Neural progenitor cell (in vitro differentiated cells): Measurements from ENCODE around the gene KRTAP17-1. TPM values are rescaled to one million over a fixed set of nuclear protein-coding genes. Genes with fewer than 3 reads are reported as not detected.
"Not testable (repeated sequence)": the region's sequence is repeated elsewhere in the genome, so short reads cannot be mapped to it uniquely, and the experiment has no call there.

ENCODE experiments used
- DNase-seq: peaks from one replicate; pipeline ENCODE4 v3.0.0-alpha.2; 2016; ENCODE audit warnings: low spot score
- H2AFZ ChIP-seq: fragments of 200-600 bp; sonication (generic); replicated peaks from 2 replicates; pipeline ENCODE4 v1.6.1; 2016; ENCODE audit warnings: antibody characterized with exemption
- H3F3A ChIP-seq: fragments of 200-600 bp; sonication (generic); 2 replicates; pipeline ENCODE4 v1.6.1; 2016; ENCODE audit warnings: antibody characterized with exemption, low read depth
- H3K27ac ChIP-seq: fragments of 200-600 bp; sonication (generic); 2 replicates; pipeline ENCODE4 v1.5.1; 2016; ENCODE audit warnings: mild to moderate bottlenecking
- H3K27me3 ChIP-seq: fragments of 200-600 bp; sonication (generic); 2 replicates; pipeline ENCODE4 v1.6.1; 2016; ENCODE audit warnings: mild to moderate bottlenecking, moderate library complexity
- H3K36me3 ChIP-seq: fragments of 200-600 bp; sonication (generic); 2 replicates; pipeline ENCODE4 v1.5.1; 2016
- H3K4me1 ChIP-seq: fragments of 200-600 bp; sonication (generic); 2 replicates; pipeline ENCODE4 v1.6.1; 2016; ENCODE audit warnings: mixed run types
- H3K4me2 ChIP-seq: fragments of 200-600 bp; sonication (generic); 2 replicates; pipeline ENCODE4 v1.6.1; 2016
- H3K4me3 ChIP-seq: fragments of 200-600 bp; sonication (generic); 2 replicates; pipeline ENCODE4 v1.5.1; 2016
- H3K79me2 ChIP-seq: fragments of 200-600 bp; sonication (generic); 2 replicates; pipeline ENCODE4 v1.6.1; 2016; ENCODE audit warnings: low read depth
- H3K9ac ChIP-seq: fragments of 200-600 bp; sonication (generic); 2 replicates; pipeline ENCODE4 v1.6.1; 2016
- H3K9me3 ChIP-seq: fragments of 200-600 bp; sonication (generic); 2 replicates; pipeline ENCODE4 v1.5.1; 2016; ENCODE audit warnings: low read depth
- H4K20me1 ChIP-seq: fragments of 200-600 bp; sonication (generic); 2 replicates; pipeline ENCODE4 v1.6.1; 2016; ENCODE audit warnings: low read depth
- H3K27ac Mint-ChIP-seq: 3 replicates; pipeline ENCODE4 v1.8.0; 2021; ENCODE audit warnings: mixed read lengths
- H3K27me3 Mint-ChIP-seq: 2 replicates; pipeline ENCODE4 v1.8.0; 2022; ENCODE audit warnings: low read depth, mild to moderate bottlenecking, inconsistent platforms, moderate library complexity, mixed read lengths; ENCODE audit not compliant: insufficient read depth
- H3K36me3 Mint-ChIP-seq: 3 replicates; pipeline ENCODE4 v1.8.0; 2021; ENCODE audit warnings: mixed read lengths
- H3K4me1 Mint-ChIP-seq: 3 replicates; pipeline ENCODE4 v1.8.0; 2021; ENCODE audit warnings: mixed read lengths
- H3K4me3 Mint-ChIP-seq: 3 replicates; pipeline ENCODE4 v1.8.0; 2021; ENCODE audit warnings: mild to moderate bottlenecking, moderate library complexity, mixed read lengths
- H3K9me3 Mint-ChIP-seq: 3 replicates; pipeline ENCODE4 v1.8.0; 2020; ENCODE audit warnings: mixed read lengths
- EZH2 ChIP-seq: fragments of 200-600 bp; sonication (generic); IDR thresholded peaks from 2 replicates; pipeline ENCODE4 v1.6.1; 2017; ENCODE audit warnings: antibody characterized with exemption, mild to moderate bottlenecking, moderate library complexity
- EZH2phosphoT487 ChIP-seq: fragments of 200-600 bp; sonication (generic); IDR thresholded peaks from 2 replicates; pipeline ENCODE4 v1.6.1; 2017; ENCODE audit warnings: antibody characterized with exemption
- total RNA-seq: library from RNA; depleted of rRNA; stranded (reverse); fragments of >200 nt; gene quantifications from 2 replicates; pipeline ENCODE4 v1.2.3, GENCODE V29; 2015; ENCODE audit warnings: low replicate concordance
- TF ChIP-seq, protein P1 (sequence below): fragments of 200-600 bp; sonication (generic); IDR thresholded peaks from 2 replicates; pipeline ENCODE4 v1.5.1; 2017; ENCODE audit warnings: antibody characterized with exemption, mild to moderate bottlenecking

The KRTAP17-1 gene
- total RNA-seq, 1 donor from 2014 or later, result not detected

DNA sequence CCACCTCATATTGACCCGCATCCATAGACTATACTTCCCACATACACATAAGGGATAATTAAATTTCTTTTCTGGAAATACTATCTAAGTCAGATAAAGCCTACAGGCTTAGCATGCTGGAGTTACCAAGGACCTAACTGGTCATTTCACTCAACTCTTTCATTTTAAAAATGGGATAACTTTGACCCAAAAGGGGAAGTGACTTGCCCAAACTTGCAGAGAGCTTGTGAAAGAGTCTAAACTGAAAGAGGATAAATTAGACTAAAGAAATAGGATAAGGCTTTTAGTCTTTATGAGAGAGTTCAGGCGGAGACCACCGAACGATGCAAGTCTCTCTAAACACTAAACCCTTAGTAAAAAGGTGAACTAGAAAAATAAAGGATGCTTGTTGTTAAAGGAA, 39.0 kb upstream of the KRTAP17-1 start:
- no peaks in the 10 kb centered on the region for H3K4me1 Mint-ChIP-seq
- H3K9me3 Mint-ChIP-seq, result peaks cover 2% of the 10 kb centered on the region
- Histone ChIP-seq H3K27me3 (no peaks in the 10 kb centered on the region), H2AFZ (no peak overlapping the region), H3K9ac (no peak overlapping the region), H3K4me1 (no peaks in the 10 kb centered on the region), H4K20me1 (no peaks in the 10 kb centered on the region), H3K27ac (no peak overlapping the region), H3K36me3 (no peaks in the 10 kb centered on the region), H3K9me3 (peaks cover 3% of the 10 kb centered on the region), H3F3A (no peaks in the 10 kb centered on the region), H3K4me3 (no peak overlapping the region), H3K4me2 (no peak overlapping the region), H3K79me2 (no peaks in the 10 kb centered on the region)
- H3K27me3 Mint-ChIP-seq, result peaks cover 5% of the 10 kb centered on the region
- no peak for TF ChIP-seq EZH2
- TF ChIP-seq EZH2phosphoT487, result no peak
- TF ChIP-seq, protein P1, sequence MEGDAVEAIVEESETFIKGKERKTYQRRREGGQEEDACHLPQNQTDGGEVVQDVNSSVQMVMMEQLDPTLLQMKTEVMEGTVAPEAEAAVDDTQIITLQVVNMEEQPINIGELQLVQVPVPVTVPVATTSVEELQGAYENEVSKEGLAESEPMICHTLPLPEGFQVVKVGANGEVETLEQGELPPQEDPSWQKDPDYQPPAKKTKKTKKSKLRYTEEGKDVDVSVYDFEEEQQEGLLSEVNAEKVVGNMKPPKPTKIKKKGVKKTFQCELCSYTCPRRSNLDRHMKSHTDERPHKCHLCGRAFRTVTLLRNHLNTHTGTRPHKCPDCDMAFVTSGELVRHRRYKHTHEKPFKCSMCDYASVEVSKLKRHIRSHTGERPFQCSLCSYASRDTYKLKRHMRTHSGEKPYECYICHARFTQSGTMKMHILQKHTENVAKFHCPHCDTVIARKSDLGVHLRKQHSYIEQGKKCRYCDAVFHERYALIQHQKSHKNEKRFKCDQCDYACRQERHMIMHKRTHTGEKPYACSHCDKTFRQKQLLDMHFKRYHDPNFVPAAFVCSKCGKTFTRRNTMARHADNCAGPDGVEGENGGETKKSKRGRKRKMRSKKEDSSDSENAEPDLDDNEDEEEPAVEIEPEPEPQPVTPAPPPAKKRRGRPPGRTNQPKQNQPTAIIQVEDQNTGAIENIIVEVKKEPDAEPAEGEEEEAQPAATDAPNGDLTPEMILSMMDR, result no peak
- no peak for DNase-seq
- no peaks in the 10 kb centered on the region for H3K36me3 Mint-ChIP-seq
- no peak overlapping the region for H3K4me3 Mint-ChIP-seq
- no peak overlapping the region for H3K27ac Mint-ChIP-seq

DNA sequence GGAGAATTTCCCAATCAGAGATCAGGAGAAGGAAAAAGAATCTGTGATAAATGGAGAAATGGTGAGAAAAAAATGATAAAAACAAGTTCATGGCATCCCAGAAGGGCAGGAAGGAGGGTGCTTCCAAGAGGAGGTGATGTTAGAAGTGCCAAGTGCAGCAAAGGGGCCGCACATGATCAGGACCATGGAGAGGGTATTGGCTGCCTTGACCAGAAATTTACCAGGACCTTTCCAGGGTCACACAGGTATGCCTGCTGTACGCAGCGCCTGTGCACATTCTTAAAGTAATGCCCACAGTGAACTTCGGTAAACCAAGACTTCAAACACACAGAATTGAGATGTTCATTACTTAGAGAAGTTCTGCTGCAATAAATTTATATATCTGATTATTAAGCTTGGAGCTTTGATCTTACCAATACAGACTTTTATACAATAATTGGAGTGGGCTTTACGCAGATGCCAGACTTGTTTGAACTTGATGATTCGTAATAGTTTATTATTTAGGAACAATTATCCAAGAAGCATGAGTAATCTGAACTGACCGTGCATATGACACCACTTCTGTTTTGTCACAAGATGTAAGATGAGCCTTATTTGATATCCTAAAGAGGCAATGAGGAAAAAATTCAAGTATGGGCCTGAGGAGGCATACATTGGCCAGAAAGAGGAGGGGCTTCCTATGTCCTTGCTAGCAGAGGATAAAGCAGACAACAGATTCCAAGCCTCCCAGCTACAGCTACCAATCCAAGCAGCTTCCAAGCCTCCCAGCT, 37.3 kb upstream of the KRTAP17-1 start:
- Histone ChIP-seq H3K27ac (no peak overlapping the region), H3K36me3 (no peaks in the 10 kb centered on the region), H3K9ac (no peak overlapping the region), H3K27me3 (no peaks in the 10 kb centered on the region), H3K4me2 (no peak overlapping the region), H4K20me1 (no peaks in the 10 kb centered on the region), H3K4me3 (no peak overlapping the region), H3F3A (no peaks in the 10 kb centered on the region), H2AFZ (no peak overlapping the region), H3K9me3 (peaks cover 3% of the 10 kb centered on the region), H3K79me2 (no peaks in the 10 kb centered on the region), H3K4me1 (no peaks in the 10 kb centered on the region)
- Mint-ChIP-seq H3K27ac (no peak overlapping the region), H3K36me3 (no peaks in the 10 kb centered on the region), H3K9me3 (peaks cover 2% of the 10 kb centered on the region), H3K4me3 (no peak overlapping the region), H3K4me1 (no peaks in the 10 kb centered on the region), H3K27me3 (peaks cover 5% of the 10 kb centered on the region)
- TF ChIP-seq EZH2phosphoT487 (no peak), EZH2 (no peak)
- TF ChIP-seq, protein P1, result no peak
- no peak for DNase-seq

DNA sequence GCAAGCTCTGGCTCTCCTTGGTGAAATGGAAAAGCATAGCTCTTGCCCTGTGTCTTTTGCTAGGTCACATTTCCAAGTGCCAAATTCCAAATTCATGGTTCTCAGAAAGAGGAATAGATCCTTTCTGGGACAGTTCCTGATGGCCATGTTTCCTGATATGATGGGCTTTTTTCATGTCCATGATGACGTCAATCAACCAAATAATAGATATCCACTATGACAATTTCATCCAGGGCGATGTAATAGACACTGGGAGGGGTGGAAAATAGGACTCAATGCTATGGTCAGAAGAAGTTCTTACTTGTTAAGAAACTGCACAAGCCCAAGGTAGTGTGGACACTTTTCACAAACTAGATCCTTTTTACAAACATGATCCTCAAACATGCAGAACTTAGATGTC, 35.7 kb upstream of the KRTAP17-1 start:
- peaks cover 2% of the 10 kb centered on the region for H3K9me3 ChIP-seq
- Mint-ChIP-seq H3K36me3 (no peaks in the 10 kb centered on the region), H3K27ac (no peak overlapping the region), H3K4me3 (no peak overlapping the region), H3K4me1 (no peaks in the 10 kb centered on the region), H3K9me3 (no peaks in the 10 kb centered on the region), H3K27me3 (peaks cover 5% of the 10 kb centered on the region)
- DNase-seq, result no peak
- no peaks in the 10 kb centered on the region for H3K4me1 ChIP-seq
- TF ChIP-seq EZH2phosphoT487, result no peak
- TF ChIP-seq EZH2, result no peak
- TF ChIP-seq, protein P1, result no peak
- no peak overlapping the region for H3K27ac ChIP-seq
- no peaks in the 10 kb centered on the region for H3K27me3 ChIP-seq
- H3K4me3 ChIP-seq, result no peak overlapping the region
- no peak overlapping the region for H3K4me2 ChIP-seq
- H2AFZ ChIP-seq, result no peak overlapping the region
- H3K36me3 ChIP-seq, result no peaks in the 10 kb centered on the region
- no peaks in the 10 kb centered on the region for H3F3A ChIP-seq
- H3K79me2 ChIP-seq, result no peaks in the 10 kb centered on the region
- H4K20me1 ChIP-seq, result no peaks in the 10 kb centered on the region
- no peak overlapping the region for H3K9ac ChIP-seq

DNA sequence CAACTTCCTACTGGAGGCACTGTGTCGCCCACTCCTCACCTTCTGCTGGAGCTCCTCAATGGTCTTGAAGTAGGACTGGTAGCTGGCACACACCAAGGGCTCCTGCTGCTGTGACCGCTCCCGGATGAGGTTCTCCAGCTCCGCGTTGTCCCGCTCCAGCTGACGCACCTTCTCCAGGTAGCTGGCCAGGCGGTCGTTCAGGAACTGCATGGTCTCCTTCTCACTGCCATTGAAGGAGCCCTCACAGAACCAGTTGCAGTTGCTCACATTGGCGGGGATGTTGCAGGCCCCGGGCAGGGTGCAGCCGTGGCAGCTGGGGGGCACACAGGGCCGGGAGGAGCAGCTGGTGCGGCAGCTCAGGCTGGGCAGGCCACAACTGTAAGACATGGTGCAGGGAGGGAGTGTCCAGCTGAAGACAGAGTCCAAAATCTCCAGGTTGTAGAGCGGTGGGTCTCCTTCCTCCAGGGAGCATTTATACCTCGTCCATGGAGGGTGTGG, 34.9 kb upstream of the KRTAP17-1 start, which contains the start of gene KRT33A:
Gene KRT33A (minus strand): TSS at position 448 of the 498 bp plus-strand sequence. CDS start 61 bp downstream, at position 387.
- H3K27ac Mint-ChIP-seq, H2AFZ ChIP-seq, H3K4me1 Mint-ChIP-seq, H3K9me3 Mint-ChIP-seq, H3K27me3 Mint-ChIP-seq, H3K27ac ChIP-seq, H3K4me3 Mint-ChIP-seq, H3K9me3 ChIP-seq, H3K4me3 ChIP-seq, H3K9ac ChIP-seq, H4K20me1 ChIP-seq, H3F3A ChIP-seq, H3K27me3 ChIP-seq, DNase-seq, H3K4me2 ChIP-seq, H3K36me3 ChIP-seq, H3K36me3 Mint-ChIP-seq, H3K79me2 ChIP-seq, H3K4me1 ChIP-seq: not testable (repeated sequence)
